HEK293 (cell line): ENCODE results near the gene NUCB2.

Source experiments
- GLI4 ChIP-seq: fragments of 450-650 bp; formaldehyde crosslinking; IDR thresholded peaks from 2 replicates; pipeline ENCODE4 v1.5.1; 2016; ENCODE audit warnings: missing biosample characterization, missing genetic modification characterization
- HIC1 ChIP-seq: fragments of 450-650 bp; formaldehyde crosslinking; IDR thresholded peaks from 2 replicates; pipeline ENCODE4 v1.5.1; 2016; ENCODE audit warnings: missing biosample characterization, missing genetic modification characterization
- KLF10 ChIP-seq: fragments of 450-650 bp; IDR thresholded peaks from 2 replicates; pipeline ENCODE4 v1.5.1; 2018; ENCODE audit warnings: missing biosample characterization, mild to moderate bottlenecking, missing genetic modification characterization
- KLF8 ChIP-seq: fragments of 450-650 bp; formaldehyde crosslinking; IDR thresholded peaks from 2 replicates; pipeline ENCODE4 v1.5.1; 2016; ENCODE audit warnings: missing biosample characterization, missing genetic modification characterization
- KLF9 ChIP-seq: fragments of 450-650 bp; formaldehyde crosslinking; IDR thresholded peaks from 2 replicates; pipeline ENCODE4 v1.5.1; 2016; ENCODE audit warnings: missing biosample characterization, missing genetic modification characterization, low read depth
- OSR2 ChIP-seq: fragments of 450-650 bp; formaldehyde crosslinking; IDR thresholded peaks from 2 replicates; pipeline ENCODE4 v1.5.1; 2016; ENCODE audit warnings: missing biosample characterization, missing genetic modification characterization
- PATZ1 ChIP-seq: fragments of 450-650 bp; formaldehyde crosslinking; IDR thresholded peaks from 2 replicates; pipeline ENCODE4 v1.5.1; 2016; ENCODE audit warnings: missing biosample characterization, missing genetic modification characterization
- PBX3 ChIP-seq: sonication (generic); formaldehyde crosslinking; IDR thresholded peaks from 2 replicates; pipeline ENCODE4 v1.8.1; 2022; ENCODE audit warnings: mild to moderate bottlenecking, moderate library complexity, missing genetic modification reagents
- SP2 ChIP-seq: fragments of 450-650 bp; formaldehyde crosslinking; IDR thresholded peaks from 2 replicates; pipeline ENCODE4 v1.5.1; 2016; ENCODE audit warnings: missing biosample characterization, missing genetic modification characterization
- TRIM28 ChIP-seq: IDR thresholded peaks from 2 replicates; pipeline ENCODE4 v1.6.1; 2011; ENCODE audit warnings: low read length, control low read depth, borderline replicate concordance
- ZBTB21 ChIP-seq: fragments of 450-650 bp; formaldehyde crosslinking; IDR thresholded peaks from 2 replicates; pipeline ENCODE4 v1.5.1; 2017; ENCODE audit warnings: missing biosample characterization, missing genetic modification characterization
- ZBTB26 ChIP-seq: fragments of 450-650 bp; formaldehyde crosslinking; optimal IDR thresholded peaks from 2 replicates; pipeline ENCODE3; 2016; ENCODE audit warnings: missing biosample characterization, mild to moderate bottlenecking, missing genetic modification characterization
- ZBTB6 ChIP-seq: fragments of 450-650 bp; formaldehyde crosslinking; IDR thresholded peaks from 2 replicates; pipeline ENCODE4 v1.5.1; 2017; ENCODE audit warnings: missing biosample characterization, missing genetic modification characterization
- ZBTB8A ChIP-seq: fragments of 450-650 bp; formaldehyde crosslinking; IDR thresholded peaks from 2 replicates; pipeline ENCODE4 v1.5.1; 2016; ENCODE audit warnings: missing biosample characterization, missing genetic modification characterization
- ZEB2 ChIP-seq: fragments of 450-650 bp; formaldehyde crosslinking; IDR thresholded peaks from 2 replicates; pipeline ENCODE4 v1.5.1; 2016; ENCODE audit warnings: missing biosample characterization, missing genetic modification characterization
- ZFP37 ChIP-seq: fragments of 450-650 bp; formaldehyde crosslinking; IDR thresholded peaks from 2 replicates; pipeline ENCODE4 v1.5.1; 2016; ENCODE audit warnings: missing biosample characterization, missing genetic modification characterization
- ZNF10 ChIP-seq: fragments of 450-650 bp; formaldehyde crosslinking; IDR thresholded peaks from 2 replicates; pipeline ENCODE4 v1.5.1; 2017; ENCODE audit warnings: missing biosample characterization, missing genetic modification characterization
- ZNF248 ChIP-seq: fragments of 450-650 bp; formaldehyde crosslinking; IDR thresholded peaks from 2 replicates; pipeline ENCODE4 v1.5.1; 2017; ENCODE audit warnings: missing biosample characterization, missing genetic modification characterization
- ZNF391 ChIP-seq: fragments of 450-650 bp; formaldehyde crosslinking; IDR thresholded peaks from 2 replicates; pipeline ENCODE4 v1.5.1; 2016; ENCODE audit warnings: low read depth, missing biosample characterization, missing genetic modification characterization, borderline replicate concordance
- ZNF398 ChIP-seq: fragments of 450-650 bp; formaldehyde crosslinking; IDR thresholded peaks from 2 replicates; pipeline ENCODE4 v1.5.1; 2017; ENCODE audit warnings: missing biosample characterization, missing genetic modification characterization
- ZNF423 ChIP-seq: fragments of 450-650 bp; formaldehyde crosslinking; IDR thresholded peaks from 2 replicates; pipeline ENCODE4 v1.5.1; 2016; ENCODE audit warnings: missing biosample characterization, missing genetic modification characterization
- ZNF629 ChIP-seq: fragments of 450-650 bp; formaldehyde crosslinking; IDR thresholded peaks from 2 replicates; pipeline ENCODE4 v1.5.1; 2017; ENCODE audit warnings: missing biosample characterization, missing genetic modification characterization
- ZNF660 ChIP-seq: fragments of 450-650 bp; IDR thresholded peaks from 2 replicates; pipeline ENCODE4 v1.5.1; 2018; ENCODE audit warnings: missing biosample characterization, mild to moderate bottlenecking, missing genetic modification characterization
- ZNF677 ChIP-seq: fragments of 450-650 bp; IDR thresholded peaks from 2 replicates; pipeline ENCODE4 v1.5.0; 2018; ENCODE audit warnings: missing biosample characterization, mild to moderate bottlenecking, missing genetic modification characterization, moderate library complexity
- ZNF704 ChIP-seq: fragments of 450-650 bp; formaldehyde crosslinking; IDR thresholded peaks from 2 replicates; pipeline ENCODE4 v1.5.1; 2016; ENCODE audit warnings: missing biosample characterization, missing genetic modification characterization
- ZNF777 ChIP-seq: fragments of 450-650 bp; formaldehyde crosslinking; IDR thresholded peaks from 2 replicates; pipeline ENCODE4 v1.5.1; 2017; ENCODE audit warnings: missing biosample characterization, missing genetic modification characterization, borderline replicate concordance
- ZNF785 ChIP-seq: fragments of 450-650 bp; formaldehyde crosslinking; IDR thresholded peaks from 2 replicates; pipeline ENCODE4 v1.5.1; 2016; ENCODE audit warnings: missing biosample characterization, missing genetic modification characterization
- ZSCAN30 ChIP-seq: fragments of 450-650 bp; IDR thresholded peaks from 2 replicates; pipeline ENCODE4 v1.5.1; 2018; ENCODE audit warnings: missing biosample characterization, mild to moderate bottlenecking, missing genetic modification characterization, moderate library complexity

The NUCB2 gene

GRCh38 chr11:17352950-17353820 lies 76.6 kb downstream of the NUCB2 start (continued):
- no peak for TF ChIP-seq ZNF677 (tag by site-specific recombination)
- peak; percentile 63; the same call in 1 of the 2 replicates for TF ChIP-seq HIC1 (tag by site-specific recombination)
- no peak for TF ChIP-seq ZNF704 (tag by site-specific recombination)
- TF ChIP-seq OSR2 (tag by site-specific recombination): peak; percentile 70
- peak; percentile 82 for TF ChIP-seq PATZ1 (tag by site-specific recombination)
- peak; percentile 38; the same call in 1 of the 2 replicates for TF ChIP-seq KLF10
- TF ChIP-seq ZNF629: peak; percentile 69
- TF ChIP-seq PBX3: 0 out of 2 replicates have a peak, but pooled peaks have one; percentile 81
- 0 out of 2 replicates have a peak, but pooled peaks have one; percentile 44 for TF ChIP-seq ZNF660
- peak; percentile 37; the same call in 1 of the 2 replicates for TF ChIP-seq ZNF398 (tag by site-specific recombination)
- 0 out of 2 replicates have a peak, but pooled peaks have one; percentile 25 for TF ChIP-seq ZNF10
- TF ChIP-seq ZNF785 (tag by site-specific recombination): no peak
- TF ChIP-seq ZFP37 (tag by site-specific recombination): peak; percentile 85
- 0 out of 2 replicates have a peak, but pooled peaks have one; percentile 16 for TF ChIP-seq ZNF423 (tag by site-specific recombination)
- peak; percentile 76 for TF ChIP-seq SP2 (tag by site-specific recombination)
- TF ChIP-seq KLF8 (tag by site-specific recombination): peak; percentile 66; the same call in 1 of the 2 replicates
- no peak for TF ChIP-seq TRIM28
- TF ChIP-seq ZBTB6: 0 out of 2 replicates have a peak, but pooled peaks have one; percentile 12
- TF ChIP-seq ZEB2 (tag by site-specific recombination): peak; percentile 54; the same call in 1 of the 2 replicates
- TF ChIP-seq ZBTB26: peak; percentile 84
- no peak for TF ChIP-seq ZNF248 (tag by site-specific recombination)
- TF ChIP-seq ZNF391 (tag by site-specific recombination): no peak
- 0 out of 2 replicates have a peak, but pooled peaks have one; percentile 59 for TF ChIP-seq ZSCAN30
- 0 out of 2 replicates have a peak, but pooled peaks have one; percentile 14 for TF ChIP-seq ZNF777 (tag by site-specific recombination)
- TF ChIP-seq ZBTB21 (tag by site-specific recombination): 0 out of 2 replicates have a peak, but pooled peaks have one; percentile 38
- TF ChIP-seq ZBTB8A (tag by site-specific recombination): peak; percentile 93
- no peak for TF ChIP-seq GLI4 (tag by site-specific recombination)
- TF ChIP-seq KLF9 (tag by site-specific recombination): peak; percentile 58
